Occipital lobe (tissue), 2 donors: ENCODE data around the gene RPL32. TPM values are rescaled to one million over a fixed set of nuclear protein-coding genes. Genes with fewer than 3 reads are reported as not detected.
"Not testable (repeated sequence)": the region's sequence is repeated elsewhere in the genome, so short reads cannot be mapped to it uniquely, and the experiment has no call there.

ENCODE experiments used
- DNase-seq: peaks from one replicate; lab custom pipeline; 2025; lab: John Stamatoyannopoulos, UW
- total RNA-seq: library from RNA; depleted of rRNA; stranded (reverse); fragments of >200 nt; gene quantifications from one replicate; pipeline ENCODE4 v1.2.3, GENCODE V29; 2014

RPL32 gene
- total RNA-seq: 2,076 TPM

GRCh38 chr3:12841149-12841969 lies at the start of gene RPL32:
Gene RPL32, minus strand, starts transcription at chr3:12841565. Its CDS starts 1,328 bp downstream, at chr3:12840237.
- DNase-seq: peak; percentile 76

- DNase-seq: no peak
These were observed 49.4 kb upstream of the RPL32 start for GRCh38 chr3:12890610-12891390.

DNA sequence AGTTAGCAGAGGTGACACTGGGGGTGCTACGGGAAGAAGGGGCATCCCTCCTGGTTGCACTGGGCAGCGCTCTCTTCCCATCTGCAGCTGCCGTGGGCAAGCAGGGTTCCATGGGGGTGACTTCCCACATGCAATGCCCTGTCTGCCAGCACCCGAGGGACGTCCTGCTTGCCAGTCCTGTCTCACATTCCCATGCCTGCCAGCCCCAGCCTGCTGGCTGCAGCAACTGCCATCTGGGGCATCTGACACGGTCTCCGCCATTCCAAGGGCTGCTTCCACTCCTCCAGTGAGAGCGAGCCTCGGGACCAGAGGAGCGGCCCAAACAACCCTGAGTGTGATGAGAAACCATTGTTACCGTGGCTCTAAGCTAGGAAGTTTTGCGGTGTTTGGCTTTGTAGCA lies 45.4 kb upstream of the RPL32 start:
- DNase-seq: no peak

- DNase-seq: no peak
These were observed 44.8 kb upstream of the RPL32 start for GRCh38 chr3:12886106-12886679.

DNA sequence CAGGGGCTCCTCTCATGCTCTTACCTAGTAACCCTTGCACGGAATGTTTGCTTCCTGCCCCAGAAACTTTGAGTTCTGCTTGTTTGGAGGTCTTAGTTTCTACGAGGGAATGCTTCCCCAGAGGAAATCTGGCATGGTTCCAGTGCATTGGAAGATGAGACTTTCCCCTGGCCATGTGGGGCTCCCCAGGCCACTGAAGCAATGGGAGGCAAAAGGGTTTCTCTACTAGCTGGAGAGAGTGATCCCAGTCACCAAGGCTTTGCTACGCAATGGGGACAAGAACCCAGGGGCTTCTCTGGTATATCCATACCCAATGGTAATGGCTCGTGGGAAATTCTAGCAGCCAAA lies 44.2 kb upstream of the RPL32 start:
- DNase-seq: no peak

DNA sequence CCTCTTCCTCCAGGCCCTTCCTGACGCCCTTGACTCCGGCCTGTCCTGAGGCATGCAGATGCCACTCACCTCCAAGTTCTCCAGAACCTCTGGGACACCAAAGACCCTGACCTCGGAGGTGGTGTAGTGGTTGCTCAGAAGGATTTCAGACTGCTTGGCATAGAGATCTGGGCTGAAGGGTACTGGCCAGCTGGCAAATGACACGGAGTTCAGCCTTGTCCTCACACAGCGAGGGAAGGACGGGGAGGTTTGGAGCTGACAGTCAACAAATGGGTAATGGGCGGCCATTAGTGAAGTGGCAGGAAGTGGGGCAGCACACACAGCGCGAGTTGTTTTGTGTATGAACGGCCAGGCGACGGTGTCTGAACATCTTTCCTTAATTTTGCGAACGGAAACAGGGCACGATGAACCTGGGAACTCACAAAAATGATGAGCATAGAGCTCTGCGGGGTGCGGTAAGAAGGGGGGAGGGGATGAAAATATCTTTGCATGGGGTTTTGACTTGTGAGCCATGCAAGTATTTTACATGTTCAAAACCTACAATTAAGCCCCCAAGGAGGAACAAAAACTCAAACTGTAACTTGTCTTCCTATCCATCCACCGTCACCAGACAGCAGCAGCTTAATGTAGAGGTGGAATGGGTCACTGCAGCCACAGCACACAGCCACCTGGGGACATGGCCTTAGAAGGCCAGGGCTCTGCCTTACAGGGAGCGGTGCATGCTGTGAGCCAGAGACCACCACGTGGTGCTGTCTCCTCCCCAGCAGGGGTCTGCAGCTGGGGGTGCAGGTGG lies 43.6 kb upstream of the RPL32 start:
- DNase-seq: no peak

DNA sequence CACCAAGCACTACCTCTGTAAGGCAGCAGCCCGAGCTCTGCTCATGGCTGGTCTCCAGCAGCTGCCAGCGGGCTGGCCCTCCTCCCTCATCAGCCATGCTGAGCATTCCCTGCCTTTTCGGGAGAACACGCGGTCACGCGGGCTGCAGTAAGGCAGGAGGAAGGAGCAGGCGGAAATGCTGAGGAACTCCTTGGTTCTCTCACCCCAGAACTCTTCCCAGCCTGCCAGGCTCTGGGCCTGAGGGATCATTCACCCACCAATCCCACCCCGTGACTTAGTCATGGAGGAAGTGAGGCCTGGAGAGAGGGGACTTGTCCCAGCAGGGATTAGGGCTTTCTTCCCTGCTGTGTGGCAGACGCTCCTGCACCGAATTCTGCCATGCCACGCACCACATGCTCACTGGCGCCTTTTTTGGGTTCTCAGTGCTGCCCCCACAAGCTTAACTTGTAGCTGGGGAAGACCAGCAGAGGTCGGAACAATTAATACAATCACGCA lies 42.9 kb upstream of the RPL32 start:
- DNase-seq: peak; percentile 73

DNA sequence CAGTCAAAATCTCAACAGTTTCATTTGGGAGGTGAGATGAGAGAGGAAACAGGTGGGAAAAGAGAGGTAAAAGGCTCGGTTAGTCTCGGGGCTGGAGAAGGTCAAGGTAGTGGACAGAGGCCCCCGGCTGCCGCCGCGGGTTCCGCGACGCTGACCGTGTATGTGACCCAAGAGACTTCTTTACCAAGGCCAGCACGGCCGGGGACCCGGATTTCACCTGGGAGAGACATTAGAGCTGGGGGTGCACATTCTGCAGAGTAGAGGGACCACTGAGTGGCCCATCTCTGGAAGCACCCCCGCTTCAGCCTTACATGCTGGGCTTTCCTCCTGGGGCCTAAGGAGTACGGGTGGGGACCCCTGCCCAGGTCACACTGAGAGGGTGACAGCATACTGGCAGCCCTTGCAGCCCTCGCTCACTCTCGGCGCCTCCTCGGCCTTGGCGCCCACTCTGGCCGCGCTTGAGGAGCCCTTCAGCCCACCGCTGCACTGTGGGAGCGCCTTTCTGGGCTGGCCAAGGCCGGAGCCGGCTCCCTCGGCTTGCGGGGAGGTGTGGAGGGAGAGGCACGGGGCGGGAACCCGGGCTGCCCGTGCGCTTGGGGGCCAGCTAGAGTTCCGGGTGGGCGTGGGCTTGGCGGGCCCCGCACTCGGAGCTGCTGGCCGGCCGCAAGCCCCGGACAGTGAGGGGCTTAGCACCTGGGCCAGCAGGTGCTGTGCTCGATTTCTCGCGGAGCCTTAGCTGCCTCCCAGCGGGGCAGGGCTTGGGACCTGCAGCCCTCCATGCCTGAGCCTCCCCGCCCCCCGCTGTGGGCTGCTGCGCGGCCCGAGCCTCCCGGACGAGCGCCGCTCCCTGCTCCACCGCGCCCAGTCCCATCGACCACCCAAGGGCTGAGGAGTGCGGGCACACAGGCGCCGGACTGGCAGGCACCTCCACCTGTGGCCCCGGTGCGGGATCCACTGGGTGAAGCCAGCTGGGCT lies 41.3 kb upstream of the RPL32 start:
- DNase-seq: no peak

- DNase-seq: not testable (repeated sequence)
These were observed 40.5 kb upstream of the RPL32 start for GRCh38 chr3:12881858-12882257.

DNA sequence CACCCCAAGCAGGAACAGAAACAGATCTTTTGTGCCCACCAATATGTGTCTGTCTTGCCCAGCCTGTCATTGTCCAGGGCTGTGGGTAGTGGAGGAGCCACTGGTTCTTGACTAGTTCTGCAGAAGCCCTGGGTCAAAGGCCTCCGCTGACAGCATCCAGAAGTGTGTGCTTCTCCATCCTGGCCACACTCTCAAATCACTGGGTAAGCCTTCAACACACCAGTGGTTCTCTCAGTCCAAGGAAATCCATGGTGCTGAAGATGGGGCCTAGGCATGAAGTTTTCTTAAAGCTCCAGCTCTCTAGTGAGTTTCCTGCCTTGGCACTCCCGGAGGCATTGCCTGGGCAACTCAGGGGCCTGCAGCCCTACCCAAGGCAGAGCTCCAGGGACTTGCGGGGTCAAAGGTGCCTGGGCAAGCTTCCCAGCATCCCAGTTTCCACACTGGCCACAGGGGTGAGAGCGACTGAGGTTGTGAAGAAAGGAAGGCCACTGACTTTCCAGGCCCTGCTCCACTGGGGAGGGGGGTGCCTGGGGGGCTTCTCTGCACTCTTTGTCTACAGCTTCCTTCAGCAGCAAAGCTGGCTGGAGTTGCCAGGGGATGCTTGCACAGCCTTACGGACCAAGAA lies 37.9 kb upstream of the RPL32 start:
- DNase-seq: no peak

GRCh38 chr3:12878758-12879157 lies 37.4 kb upstream of the RPL32 start:
- DNase-seq: not testable (repeated sequence)

DNA sequence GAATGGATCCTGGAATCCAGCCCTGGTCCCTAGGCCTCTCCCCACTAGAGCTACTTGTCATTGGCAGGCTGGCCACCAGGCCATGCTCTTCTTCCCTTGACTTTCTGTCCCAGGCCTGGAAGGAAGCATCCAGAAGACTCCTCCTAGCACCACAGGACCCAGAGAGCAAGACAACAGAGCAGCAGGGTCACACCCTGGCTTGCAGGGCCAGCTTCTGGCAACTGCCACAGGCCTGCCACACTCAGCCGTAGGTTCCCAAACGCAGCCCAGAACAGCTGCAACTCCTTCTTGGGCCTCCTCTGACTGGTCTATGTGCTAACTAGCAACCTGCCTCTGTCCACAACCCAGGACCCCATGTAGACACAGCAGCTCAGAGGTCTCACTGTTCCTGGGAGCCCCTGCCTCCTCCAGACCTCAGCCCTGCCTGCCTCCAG lies 36.8 kb upstream of the RPL32 start:
- no peak for DNase-seq

DNA sequence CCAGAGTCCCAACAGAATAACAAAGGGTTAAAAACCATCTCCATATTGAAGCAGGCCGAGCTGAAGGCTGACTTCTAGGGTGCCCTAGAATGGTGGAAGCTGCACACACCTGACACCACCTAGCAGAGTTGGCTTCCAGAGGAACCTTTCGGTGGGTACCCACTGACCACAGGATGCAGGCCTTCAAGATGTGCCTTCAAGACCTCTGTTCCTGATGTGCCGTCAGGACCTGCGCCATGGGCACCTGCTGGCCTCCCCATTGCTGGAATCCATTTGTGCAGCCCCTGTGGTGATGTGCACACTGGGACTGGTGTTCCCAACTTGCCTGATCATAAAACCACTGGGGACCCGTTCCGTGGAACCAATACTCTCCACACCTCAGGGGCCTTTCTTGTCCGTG lies 35.7 kb upstream of the RPL32 start:
- no peak for DNase-seq

DNA sequence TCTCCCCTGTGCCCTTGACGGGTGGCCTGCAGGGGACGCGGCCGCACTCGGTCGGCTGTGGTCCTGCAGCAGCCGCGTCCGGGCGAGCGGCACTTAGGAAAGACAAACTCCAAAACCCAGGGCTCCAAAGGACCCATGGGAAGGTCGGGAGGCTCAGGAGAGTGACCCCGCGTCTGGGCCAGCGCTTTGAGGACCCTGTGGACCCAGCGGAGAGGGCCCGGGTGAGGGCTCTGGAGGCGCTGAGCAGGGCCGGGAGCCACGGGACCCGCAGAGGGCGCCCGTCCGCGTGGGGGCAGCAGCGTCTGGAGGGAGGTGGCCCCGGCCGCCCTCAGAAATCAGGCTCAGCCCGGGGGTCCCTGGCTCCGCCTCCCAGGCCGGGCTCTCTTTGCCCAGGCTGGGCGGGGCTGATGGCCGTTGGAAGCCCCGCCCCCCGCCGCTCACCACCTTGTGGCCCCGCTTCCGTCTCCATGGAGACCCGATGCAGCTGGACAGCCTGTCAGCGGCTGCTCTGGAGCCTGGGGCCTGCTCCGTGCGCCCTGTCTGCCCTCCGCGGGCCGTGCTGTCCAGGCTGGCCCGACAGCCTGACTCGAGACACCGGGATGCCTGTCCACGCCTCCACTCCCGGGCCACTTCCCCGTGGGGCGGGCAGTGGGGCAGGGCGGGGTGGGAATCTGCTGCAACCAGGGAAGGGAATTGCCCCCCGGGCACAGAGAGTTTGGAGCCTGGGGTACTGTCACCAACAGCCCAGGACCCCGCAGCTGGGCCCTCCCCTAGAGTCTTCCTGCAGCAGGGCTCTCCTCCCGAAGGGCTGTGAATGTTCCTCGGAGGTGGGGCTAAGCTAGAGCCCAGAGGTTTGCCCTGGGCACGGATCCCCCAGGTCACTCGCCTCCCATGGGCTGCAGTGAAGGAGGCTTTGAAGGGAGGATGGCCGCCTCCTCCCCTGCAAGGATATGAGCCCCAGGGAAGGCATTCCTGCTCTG lies 34.8 kb upstream of the RPL32 start:
- DNase-seq: no peak

DNA sequence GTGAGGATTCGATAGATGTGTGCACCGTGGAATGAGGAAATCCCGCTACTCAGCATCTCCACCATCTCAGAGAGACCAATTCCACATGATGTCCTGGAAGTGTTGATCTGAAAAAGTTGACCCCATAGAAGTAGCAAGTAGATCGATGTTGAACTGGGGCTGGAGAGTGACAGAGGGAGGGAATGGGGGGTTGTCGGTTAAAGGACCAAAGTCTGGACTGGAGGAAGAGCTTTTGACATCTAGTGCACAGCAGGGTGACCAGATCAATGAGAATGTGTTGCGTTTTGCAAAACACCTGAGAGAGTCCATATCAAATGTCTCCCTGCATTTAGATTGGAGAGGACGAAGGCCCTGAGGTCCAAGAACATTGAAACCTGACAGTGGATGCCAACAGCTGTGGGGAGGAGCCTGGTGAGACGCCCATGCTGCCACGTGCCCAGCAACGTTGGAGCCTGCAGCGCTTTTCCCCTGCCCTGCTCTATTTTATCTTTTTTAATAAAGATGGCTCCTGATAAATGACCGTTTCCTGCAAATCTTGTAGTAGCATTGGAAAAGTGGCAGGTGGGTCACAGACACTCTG lies 30.1 kb upstream of the RPL32 start:
- DNase-seq: no peak

DNA sequence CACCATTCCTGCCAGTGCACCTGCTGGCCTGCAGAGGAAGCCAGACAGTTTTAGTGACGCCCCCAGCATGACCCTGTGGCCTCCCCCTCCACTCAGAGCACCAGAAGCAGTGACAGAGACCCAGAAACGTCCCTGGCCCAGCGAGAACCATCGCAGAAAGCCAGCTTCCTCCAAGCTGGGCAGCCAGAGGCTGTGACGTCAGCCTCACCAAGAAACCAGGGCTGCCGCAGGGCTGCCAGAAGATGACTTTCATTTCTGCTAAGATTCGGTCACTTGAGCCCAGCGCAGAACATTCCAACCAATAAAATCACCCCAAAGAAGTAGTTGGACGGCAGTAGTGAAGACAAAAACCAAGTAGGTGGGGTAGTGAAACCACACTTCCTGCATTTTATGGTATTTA lies 29.6 kb upstream of the RPL32 start:
- no peak for DNase-seq

DNA sequence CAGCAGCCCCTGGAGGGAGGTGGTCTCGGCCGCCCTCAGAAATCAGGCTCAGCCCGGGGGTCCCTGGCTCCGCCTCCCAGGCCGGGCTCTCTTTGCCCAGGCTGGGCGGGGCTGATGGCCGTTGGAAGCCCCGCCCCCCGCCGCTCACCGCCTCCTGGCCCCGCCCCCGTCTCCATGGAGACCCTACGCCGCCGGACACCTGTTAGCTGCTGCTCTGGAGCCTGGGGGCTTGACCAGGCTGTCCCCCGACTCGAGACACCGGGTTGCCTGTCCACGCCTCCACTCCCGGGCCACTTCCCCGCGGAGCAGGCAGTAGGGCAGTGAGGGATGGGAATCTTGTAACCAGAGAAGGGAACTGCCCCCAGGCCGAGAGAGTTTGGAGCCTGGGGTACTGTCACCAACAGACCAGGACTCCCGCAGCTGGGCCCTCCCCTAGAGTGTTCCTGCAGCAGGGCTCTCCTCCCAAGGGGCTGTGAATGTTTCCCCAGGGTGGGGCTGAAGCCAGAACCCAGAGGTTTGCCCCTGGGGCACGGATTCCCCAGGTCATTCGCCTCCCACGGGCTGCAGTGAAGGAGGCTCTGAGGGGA lies 27.8 kb upstream of the RPL32 start:
- DNase-seq: no peak
